WTC11 (cell line): ENCODE results near the gene IL20RB. TPM values are rescaled to one million over a fixed set of nuclear protein-coding genes. Genes with fewer than 3 reads are reported as not detected.

Experiments used
- ATAC-seq: fragments of 200-7000 bp; cut with Tn5 transposase; 2 replicates; pipeline ENCODE4 v1.10.0; 2021; ENCODE audit warnings: mild to moderate bottlenecking, moderate library complexity
- CTCF ChIA-PET: fragments of 300-600 bp; sonication (Branson Sonifier 250); formaldehyde crosslinking; loops from one replicate; lab custom pipeline; 2021; ENCODE audit warnings: antibody characterized with exemption; lab: Charles Lee
- POLR2A ChIA-PET: fragments of 350-600 bp; sonication (Branson Sonifier 250); formaldehyde crosslinking; loops from one replicate; lab custom pipeline; 2021; ENCODE audit warnings: antibody characterized with exemption; lab: Charles Lee
- DNase-seq: peaks from one replicate; pipeline ENCODE4 v3.0.0; 2021; ENCODE audit warnings: low spot score
- H3K27ac Mint-ChIP-seq: 2 replicates; pipeline ENCODE4 v1.8.0; 2021; ENCODE audit warnings: mixed read lengths
- H3K27me3 Mint-ChIP-seq: 2 replicates; pipeline ENCODE4 v1.8.0; 2021; ENCODE audit warnings: low read depth, mild to moderate bottlenecking, moderate library complexity, mixed read lengths
- H3K36me3 Mint-ChIP-seq: 2 replicates; pipeline ENCODE4 v1.8.0; 2021; ENCODE audit warnings: mixed read lengths
- H3K4me1 Mint-ChIP-seq: 2 replicates; pipeline ENCODE4 v1.8.0; 2022; ENCODE audit warnings: mixed read lengths
- H3K4me3 Mint-ChIP-seq: 2 replicates; pipeline ENCODE4 v1.8.0; 2021; ENCODE audit warnings: mild to moderate bottlenecking, moderate library complexity, mixed read lengths
- H3K9me3 Mint-ChIP-seq: 2 replicates; pipeline ENCODE4 v1.8.0; 2021; ENCODE audit warnings: mixed read lengths
- FOXJ3 ChIP-seq: sonication (generic); formaldehyde crosslinking; IDR thresholded peaks from 2 replicates; pipeline ENCODE4 v1.9.0; 2021; ENCODE audit warnings: missing genetic modification reagents, mild to moderate bottlenecking, borderline replicate concordance
- JAZF1 ChIP-seq: fragments of 250-450 bp; sonication (Bioruptor Pico); IDR thresholded peaks from 2 replicates; pipeline ENCODE4 v1.9.0; 2021; ENCODE audit warnings: moderate library complexity, mild to moderate bottlenecking, inconsistent platforms
- NR2C2 ChIP-seq: sonication (generic); formaldehyde crosslinking; IDR thresholded peaks from 2 replicates; pipeline ENCODE4 v1.8.0; 2022; ENCODE audit warnings: mild to moderate bottlenecking, missing genetic modification reagents
- NR3C1 ChIP-seq: sonication (generic); formaldehyde crosslinking; conservative IDR thresholded peaks from 2 replicates; pipeline ENCODE4 v1.8.1; 2023; ENCODE audit warnings: low read depth, mild to moderate bottlenecking, missing genetic modification reagents
- SMAD4 ChIP-seq: sonication (generic); formaldehyde crosslinking; IDR thresholded peaks from 2 replicates; pipeline ENCODE4 v1.8.0; 2022; ENCODE audit warnings: mild to moderate bottlenecking, missing genetic modification reagents
- TP53 ChIP-seq: sonication (generic); formaldehyde crosslinking; IDR thresholded peaks from 2 replicates; pipeline ENCODE4 v1.8.1; 2023; ENCODE audit warnings: mild to moderate bottlenecking, missing genetic modification reagents
- ZNF138 ChIP-seq: sonication (generic); formaldehyde crosslinking; conservative IDR thresholded peaks from 2 replicates; pipeline ENCODE4 v1.8.1; 2022; ENCODE audit warnings: mild to moderate bottlenecking, moderate library complexity, missing genetic modification reagents
- ZNF219 ChIP-seq: sonication (generic); formaldehyde crosslinking; IDR thresholded peaks from 2 replicates; pipeline ENCODE4 v1.8.0; 2023; ENCODE audit warnings: missing genetic modification reagents, mild to moderate bottlenecking, borderline replicate concordance
- ZNF263 ChIP-seq: sonication (generic); formaldehyde crosslinking; IDR thresholded peaks from 2 replicates; pipeline ENCODE4 v1.8.1; 2022; ENCODE audit warnings: low read depth, mild to moderate bottlenecking, moderate library complexity, missing genetic modification reagents
- ZNF396 ChIP-seq: fragments of 250-450 bp; sonication (Bioruptor Pico); IDR thresholded peaks from 2 replicates; pipeline ENCODE4 v1.8.0; 2021; ENCODE audit warnings: mild to moderate bottlenecking, moderate library complexity, borderline replicate concordance
- total RNA-seq: library from RNA; stranded (reverse); gene quantifications from 3 replicates; pipeline ENCODE4 v1.2.3, GENCODE V29; 2021
- TF ChIP-seq, protein P1 (sequence below): sonication (generic); formaldehyde crosslinking; IDR thresholded peaks from 2 replicates; pipeline ENCODE4 v1.8.1; 2023; ENCODE audit warnings: mild to moderate bottlenecking, missing genetic modification reagents, moderate library complexity
- TF ChIP-seq, protein P2 (sequence below): sonication (generic); formaldehyde crosslinking; IDR thresholded peaks from 2 replicates; pipeline ENCODE4 v1.8.0; 2022; ENCODE audit warnings: mild to moderate bottlenecking, missing genetic modification reagents
- TF ChIP-seq, protein P3 (sequence below): sonication (generic); formaldehyde crosslinking; IDR thresholded peaks from 2 replicates; pipeline ENCODE4 v1.8.1; 2023; ENCODE audit warnings: mild to moderate bottlenecking, moderate library complexity, missing genetic modification reagents
- TF ChIP-seq, protein P4 (sequence below): sonication (generic); formaldehyde crosslinking; IDR thresholded peaks from 2 replicates; pipeline ENCODE4 v1.8.1; 2022; ENCODE audit warnings: low read depth, mild to moderate bottlenecking, moderate library complexity, missing genetic modification reagents, borderline replicate concordance
- TF ChIP-seq, protein P5 (sequence below): sonication (generic); formaldehyde crosslinking; IDR thresholded peaks from 2 replicates; pipeline ENCODE4 v1.8.0; 2022; ENCODE audit warnings: mild to moderate bottlenecking, missing genetic modification reagents
- TF ChIP-seq, protein P6 (sequence below): fragments of 250-450 bp; sonication (Bioruptor Pico); conservative IDR thresholded peaks from 2 replicates; pipeline ENCODE4 v1.9.0; 2021; ENCODE audit warnings: mild to moderate bottlenecking

Gene IL20RB
- total RNA-seq, 1 experiment from 2014 or later: 2.3 TPM

DNA sequence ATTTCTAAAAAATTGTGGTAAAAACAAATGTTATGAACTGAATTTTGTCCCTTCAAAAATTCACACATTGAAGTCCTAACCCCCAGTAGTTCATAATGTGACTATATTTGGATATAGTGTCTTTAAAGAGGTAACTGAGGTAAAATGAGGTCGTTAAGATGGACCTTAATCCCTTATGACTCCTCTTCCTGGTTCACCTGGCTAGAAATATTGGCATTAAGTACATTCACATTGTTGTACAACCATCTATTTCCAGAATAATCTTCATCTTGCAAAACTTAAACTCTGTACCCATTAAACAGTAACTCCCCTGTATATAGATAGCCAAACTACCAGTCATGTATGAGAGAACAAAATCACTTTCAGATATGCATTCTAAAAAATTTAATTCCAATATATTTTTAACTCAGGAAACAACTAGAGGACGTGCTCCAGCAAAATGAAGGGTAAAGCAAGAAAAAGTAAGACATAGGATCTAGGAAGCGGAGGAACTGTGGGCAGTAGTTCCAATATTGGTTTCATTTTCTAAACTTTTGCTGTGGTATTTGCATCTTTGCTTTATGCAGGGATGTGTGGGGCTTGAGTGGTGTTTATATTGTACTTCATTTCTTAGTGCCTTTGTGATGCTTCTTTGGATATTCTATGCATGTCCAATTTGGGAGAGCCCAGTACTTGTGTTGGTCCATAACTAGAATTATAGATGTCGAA is 36.7 kb upstream of the IL20RB start:
- POLR2A ChIA-PET: no interaction called here
- Mint-ChIP-seq H3K9me3 (peaks cover 7% of the 10 kb centered on the region; the same call in 1 of the 2 replicates), H3K4me1 (peaks cover 36% of the 10 kb centered on the region), H3K27me3 (no peaks in the 10 kb centered on the region), H3K27ac (no peak overlapping the region), H3K36me3 (no peaks in the 10 kb centered on the region), H3K4me3 (no peak overlapping the region)
- no peak for TF ChIP-seq NR2C2 (CRISPR knock-in tag)
- TF ChIP-seq, protein P1, sequence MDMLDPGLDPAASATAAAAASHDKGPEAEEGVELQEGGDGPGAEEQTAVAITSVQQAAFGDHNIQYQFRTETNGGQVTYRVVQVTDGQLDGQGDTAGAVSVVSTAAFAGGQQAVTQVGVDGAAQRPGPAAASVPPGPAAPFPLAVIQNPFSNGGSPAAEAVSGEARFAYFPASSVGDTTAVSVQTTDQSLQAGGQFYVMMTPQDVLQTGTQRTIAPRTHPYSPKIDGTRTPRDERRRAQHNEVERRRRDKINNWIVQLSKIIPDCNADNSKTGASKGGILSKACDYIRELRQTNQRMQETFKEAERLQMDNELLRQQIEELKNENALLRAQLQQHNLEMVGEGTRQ: no peak
- no peak for TF ChIP-seq ZNF219 (CRISPR knock-in tag)
- TF ChIP-seq, protein P2, sequence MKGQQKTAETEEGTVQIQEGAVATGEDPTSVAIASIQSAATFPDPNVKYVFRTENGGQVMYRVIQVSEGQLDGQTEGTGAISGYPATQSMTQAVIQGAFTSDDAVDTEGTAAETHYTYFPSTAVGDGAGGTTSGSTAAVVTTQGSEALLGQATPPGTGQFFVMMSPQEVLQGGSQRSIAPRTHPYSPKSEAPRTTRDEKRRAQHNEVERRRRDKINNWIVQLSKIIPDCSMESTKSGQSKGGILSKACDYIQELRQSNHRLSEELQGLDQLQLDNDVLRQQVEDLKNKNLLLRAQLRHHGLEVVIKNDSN (CRISPR knock-in tag): no peak
- no peak for TF ChIP-seq ZNF396
- TF ChIP-seq NR3C1 (CRISPR knock-in tag): no peak
- no peak for TF ChIP-seq TP53 (CRISPR knock-in tag)
- TF ChIP-seq, protein P3, sequence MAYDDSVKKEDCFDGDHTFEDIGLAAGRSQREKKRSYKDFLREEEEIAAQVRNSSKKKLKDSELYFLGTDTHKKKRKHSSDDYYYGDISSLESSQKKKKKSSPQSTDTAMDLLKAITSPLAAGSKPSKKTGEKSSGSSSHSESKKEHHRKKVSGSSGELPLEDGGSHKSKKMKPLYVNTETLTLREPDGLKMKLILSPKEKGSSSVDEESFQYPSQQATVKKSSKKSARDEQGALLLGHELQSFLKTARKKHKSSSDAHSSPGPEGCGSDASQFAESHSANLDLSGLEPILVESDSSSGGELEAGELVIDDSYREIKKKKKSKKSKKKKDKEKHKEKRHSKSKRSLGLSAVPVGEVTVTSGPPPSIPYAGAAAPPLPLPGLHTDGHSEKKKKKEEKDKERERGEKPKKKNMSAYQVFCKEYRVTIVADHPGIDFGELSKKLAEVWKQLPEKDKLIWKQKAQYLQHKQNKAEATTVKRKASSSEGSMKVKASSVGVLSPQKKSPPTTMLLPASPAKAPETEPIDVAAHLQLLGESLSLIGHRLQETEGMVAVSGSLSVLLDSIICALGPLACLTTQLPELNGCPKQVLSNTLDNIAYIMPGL (CRISPR knock-in tag): no peak
- TF ChIP-seq, protein P4, sequence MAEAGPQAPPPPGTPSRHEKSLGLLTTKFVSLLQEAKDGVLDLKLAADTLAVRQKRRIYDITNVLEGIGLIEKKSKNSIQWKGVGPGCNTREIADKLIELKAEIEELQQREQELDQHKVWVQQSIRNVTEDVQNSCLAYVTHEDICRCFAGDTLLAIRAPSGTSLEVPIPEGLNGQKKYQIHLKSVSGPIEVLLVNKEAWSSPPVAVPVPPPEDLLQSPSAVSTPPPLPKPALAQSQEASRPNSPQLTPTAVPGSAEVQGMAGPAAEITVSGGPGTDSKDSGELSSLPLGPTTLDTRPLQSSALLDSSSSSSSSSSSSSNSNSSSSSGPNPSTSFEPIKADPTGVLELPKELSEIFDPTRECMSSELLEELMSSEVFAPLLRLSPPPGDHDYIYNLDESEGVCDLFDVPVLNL (CRISPR knock-in tag): no peak
- TF ChIP-seq SMAD4 (CRISPR knock-in tag): no peak
- TF ChIP-seq ZNF138: no peak
- TF ChIP-seq, protein P5, sequence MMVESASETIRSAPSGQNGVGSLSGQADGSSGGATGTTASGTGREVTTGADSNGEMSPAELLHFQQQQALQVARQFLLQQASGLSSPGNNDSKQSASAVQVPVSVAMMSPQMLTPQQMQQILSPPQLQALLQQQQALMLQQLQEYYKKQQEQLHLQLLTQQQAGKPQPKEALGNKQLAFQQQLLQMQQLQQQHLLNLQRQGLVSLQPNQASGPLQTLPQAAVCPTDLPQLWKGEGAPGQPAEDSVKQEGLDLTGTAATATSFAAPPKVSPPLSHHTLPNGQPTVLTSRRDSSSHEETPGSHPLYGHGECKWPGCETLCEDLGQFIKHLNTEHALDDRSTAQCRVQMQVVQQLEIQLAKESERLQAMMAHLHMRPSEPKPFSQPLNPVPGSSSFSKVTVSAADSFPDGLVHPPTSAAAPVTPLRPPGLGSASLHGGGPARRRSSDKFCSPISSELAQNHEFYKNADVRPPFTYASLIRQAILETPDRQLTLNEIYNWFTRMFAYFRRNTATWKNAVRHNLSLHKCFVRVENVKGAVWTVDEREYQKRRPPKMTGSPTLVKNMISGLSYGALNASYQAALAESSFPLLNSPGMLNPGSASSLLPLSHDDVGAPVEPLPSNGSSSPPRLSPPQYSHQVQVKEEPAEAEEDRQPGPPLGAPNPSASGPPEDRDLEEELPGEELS: no peak
- TF ChIP-seq, protein P6, sequence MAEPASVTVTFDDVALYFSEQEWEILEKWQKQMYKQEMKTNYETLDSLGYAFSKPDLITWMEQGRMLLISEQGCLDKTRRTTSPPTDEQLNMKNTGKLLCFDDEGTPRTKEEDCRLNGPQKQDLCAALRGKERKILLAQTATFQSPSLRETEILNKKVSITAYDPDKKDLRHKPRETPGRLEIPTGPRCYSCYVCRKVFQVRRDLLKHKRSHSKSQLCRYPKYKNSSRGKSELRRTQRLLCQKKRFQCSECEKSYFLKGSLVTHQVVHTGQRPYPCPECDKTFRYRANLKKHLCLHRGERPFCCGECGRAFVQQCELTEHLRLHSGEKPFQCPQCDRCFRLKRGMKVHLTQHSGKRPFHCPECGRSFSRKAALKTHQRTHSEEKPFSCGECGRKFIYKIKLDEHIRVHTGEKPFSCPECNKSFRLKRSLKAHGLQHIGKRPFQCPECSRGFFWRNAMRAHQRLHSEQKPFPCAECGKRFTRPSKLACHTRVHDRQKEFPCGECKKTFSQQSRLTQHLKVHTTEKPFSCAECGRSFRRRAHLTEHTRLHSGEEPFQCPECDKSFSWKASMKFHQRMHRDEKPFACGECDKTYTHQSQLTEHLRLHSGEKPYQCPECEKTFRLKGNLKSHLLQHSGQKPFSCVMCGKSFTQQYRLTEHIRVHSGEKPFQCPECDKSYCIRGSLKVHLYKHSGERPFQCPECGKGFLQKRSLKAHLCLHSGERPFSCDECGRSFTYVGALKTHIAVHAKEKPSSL (CRISPR knock-in tag): no peak
- no peak for TF ChIP-seq FOXJ3 (CRISPR knock-in tag)
- TF ChIP-seq ZNF263 (CRISPR knock-in tag): no peak
- no peak for TF ChIP-seq JAZF1 (CRISPR knock-in tag)
- CTCF ChIA-PET: no interaction called here
- DNase-seq: no peak
- no peak for ATAC-seq
